ENCODE results near the gene OLA1. TPM values are rescaled to one million over a fixed set of nuclear protein-coding genes. Genes with fewer than 3 reads are reported as not detected.

Gene OLA1
- total and polyA plus RNA-seq, 2 of the 13 experiments (the other 11 are each of a cell fraction or from before 2014, with no cell fraction given) = 153 to 241 TPM

DNA sequence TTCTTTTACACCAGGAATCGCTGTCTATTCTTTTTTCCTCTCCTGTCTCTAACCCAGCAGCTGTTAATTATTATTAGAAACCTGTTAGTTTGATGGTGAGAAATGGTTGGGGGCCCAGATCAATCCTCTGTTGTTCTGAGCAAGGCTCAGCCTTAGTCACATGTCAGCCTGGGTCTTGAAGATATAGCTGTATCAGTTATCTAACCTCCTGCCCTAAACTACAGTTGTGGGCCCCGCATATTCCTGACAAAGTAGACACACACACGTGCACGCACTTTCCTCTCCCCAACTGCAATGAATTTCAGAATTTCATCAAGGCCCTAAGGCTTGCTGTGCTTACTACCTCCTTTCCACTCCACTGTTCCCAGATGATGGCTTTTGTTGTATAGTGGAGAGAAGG, 54.6 kb downstream of the OLA1 start (continued):
- TF ChIP-seq ZNF646 (CRISPR knock-in tag; IDR thresholded peaks at IDR 0.05) (no peak), YEATS2 (CRISPR knock-in tag; IDR thresholded peaks at IDR 0.05; ENCODE audit: borderline replicate concordance) (no peak), ZNF207 (IDR thresholded peaks at IDR 0.05; ENCODE audit: borderline replicate concordance) (no peak)

GRCh38 chr2:174192664-174193063, 55.7 kb downstream of the OLA1 start:
- no peak for TF ChIP-seq TARDBP (CRISPR knock-in tag; IDR thresholded peaks at IDR 0.05)
- TF ChIP-seq ZNF317 (CRISPR knock-in tag; IDR thresholded peaks at IDR 0.05) = peak; percentile 99
- DNase-seq (ENCODE audit: low spot score) (no peak), FAIRE-seq (no peak), ATAC-seq (no peak)
- H2AFZ ChIP-seq (ENCODE audit: low read length) = no peak overlapping the region
- no peaks in the 10 kb centered on the region for H3K4me1 ChIP-seq (ENCODE audit: insufficient read depth, low read length)
- H3K36me3 ChIP-seq (replicated peaks in 1 of 2; ENCODE audit: control insufficient read depth in 1 of 2, insufficient read depth in 2 of 2, low read length in 2 of 2) = peaks cover 0 to 11% of the 10 kb centered on the region in 2 experiments; a peak in 2 of 5 replicates
- ChIA-PET CTCF (ENCODE audit: low intra/inter-chr PET ratio, low total read pairs) (no interaction called here), POLR2A (no interaction called here)
- in situ Hi-C loops (cut with HindIII; ENCODE audit: extremely low pct_ligation_motif_present, low pct_unique_long_range_greater_than_20kb) (no loop called here), intact Hi-C loops (cut with micrococcal nuclease; ENCODE audit: unreplicated experiment) (no loop called here)
- no TSS peak for BruUV-seq (replicated peaks)
- no peak overlapping the region for H3K27ac ChIP-seq (ENCODE audit: extremely low read length, insufficient read depth, low read length)
- H4K20me1 ChIP-seq (ENCODE audit: insufficient read depth, low read length) = no peaks in the 10 kb centered on the region; the same call in 1 of the 2 replicates
- H3K27me3 ChIP-seq (ENCODE audit: control insufficient read depth in 1 of 2, insufficient read depth in 2 of 2, low read length in 2 of 2) = no peaks in the 10 kb centered on the region
- 87% methylated on average over 4 of the region's 4 CpGs for WGBS (ENCODE audit: low lambda C conversion rate)
- no peak overlapping the region for H3K4me2 ChIP-seq (ENCODE audit: low read depth, low read length)
- no peaks in the 10 kb centered on the region for H3K9me3 ChIP-seq (ENCODE audit: low read length)
- no peak overlapping the region for H3K4me3 ChIP-seq (replicated peaks in 1 of 3; ENCODE audit: insufficient read depth in 1 of 3, low read depth in 2 of 3, low read length in 3 of 3)
- H3K79me2 ChIP-seq (ENCODE audit: insufficient read depth, low read length) = peaks cover 56% of the 10 kb centered on the region
- no peak overlapping the region for H3K9ac ChIP-seq (ENCODE audit: insufficient read depth, low read depth, low read length)

Measured in HepG2 (cell line).